ENCODE measurements around the gene RPL29. TPM values are rescaled to one million over a fixed set of nuclear protein-coding genes. Genes with fewer than 3 reads are reported as not detected.

RPL29 gene
- total RNA-seq, 1 donor from 2014 or later: 872 TPM

DNA sequence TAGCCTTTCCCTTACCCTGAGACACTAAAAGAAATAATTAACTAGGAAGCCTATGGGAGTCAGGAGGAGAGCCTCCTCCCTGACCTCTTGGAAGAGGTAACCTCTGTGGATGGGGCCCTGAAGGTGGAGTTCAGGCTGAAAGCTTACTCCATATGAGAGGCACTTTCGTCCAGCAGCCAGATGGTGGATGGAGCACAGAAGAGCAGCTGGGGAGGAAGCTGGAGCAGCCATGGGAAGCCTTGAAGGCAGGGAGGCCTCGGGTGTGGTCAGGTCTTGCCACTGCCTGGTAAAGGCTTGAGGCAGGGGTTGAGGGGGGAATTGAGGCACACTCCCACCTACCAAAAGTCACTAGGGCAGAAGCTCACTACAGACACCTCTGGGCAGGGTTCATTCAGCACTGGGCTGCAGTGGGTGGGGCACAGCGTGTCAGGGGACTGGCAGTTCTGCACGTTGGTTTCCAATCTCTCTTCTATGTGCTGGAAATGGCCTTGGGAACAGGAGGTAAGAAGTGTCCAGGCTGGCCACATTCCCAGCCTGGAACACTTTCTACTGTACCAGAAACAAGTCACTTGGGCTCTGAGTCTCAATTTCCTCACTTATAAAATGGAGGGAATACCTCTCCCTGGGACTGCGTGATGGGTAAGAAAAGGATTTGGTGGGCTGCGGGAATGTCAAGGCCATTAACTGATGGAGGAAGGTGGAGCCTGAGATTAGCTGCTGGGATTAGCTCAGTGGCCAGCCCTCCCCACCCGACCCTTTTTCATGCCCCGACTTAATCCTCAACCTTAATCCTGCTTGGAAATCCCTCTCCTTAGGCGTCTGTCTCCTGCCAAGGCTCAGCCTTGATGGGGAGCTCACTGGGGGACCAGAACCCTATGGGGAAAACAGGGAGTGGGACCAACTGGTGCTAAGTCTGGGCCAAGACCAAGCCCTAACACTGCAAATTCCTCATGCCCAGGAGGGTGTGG lies 33.8 kb downstream of the RPL29 start:
- H2AFZ ChIP-seq (ENCODE audit: low read depth, low read length): no peak overlapping the region
- no peak overlapping the region for H3K27ac ChIP-seq (ENCODE audit: low read depth, low read length)
- H4K20me1 ChIP-seq (ENCODE audit: insufficient read depth, low read length): peaks cover 66% of the 10 kb centered on the region
- peaks cover 3% of the 10 kb centered on the region for H3K9me3 Mint-ChIP-seq (ENCODE audit: unreplicated experiment)
- no peak overlapping the region for H3K4me3 ChIP-seq (ENCODE audit: insufficient read depth, low read depth, low read length)
- H3K27me3 Mint-ChIP-seq (ENCODE audit: low read depth, unreplicated experiment): peaks cover 8% of the 10 kb centered on the region
- H3K9me3 ChIP-seq (ENCODE audit: insufficient read depth, low read depth, low read length): no peaks in the 10 kb centered on the region
- H3K9ac ChIP-seq (ENCODE audit: low read length): no peak overlapping the region
- no peak for DNase-seq (ENCODE audit: low read depth)
- H3K4me1 ChIP-seq (ENCODE audit: insufficient read depth, low read length): peaks cover 9% of the 10 kb centered on the region
- no peaks in the 10 kb centered on the region for H3K27me3 ChIP-seq (ENCODE audit: insufficient read depth, low read length)
- H3K36me3 Mint-ChIP-seq (ENCODE audit: low read depth, unreplicated experiment): peaks cover 31% of the 10 kb centered on the region
- peaks cover 4% of the 10 kb centered on the region for H3K36me3 ChIP-seq (ENCODE audit: insufficient read depth, low read length)
- no peak overlapping the region for H3K4me3 Mint-ChIP-seq (ENCODE audit: unreplicated experiment)
- H3K27ac Mint-ChIP-seq (ENCODE audit: unreplicated experiment): no peak overlapping the region
- TF ChIP-seq, protein P1, sequence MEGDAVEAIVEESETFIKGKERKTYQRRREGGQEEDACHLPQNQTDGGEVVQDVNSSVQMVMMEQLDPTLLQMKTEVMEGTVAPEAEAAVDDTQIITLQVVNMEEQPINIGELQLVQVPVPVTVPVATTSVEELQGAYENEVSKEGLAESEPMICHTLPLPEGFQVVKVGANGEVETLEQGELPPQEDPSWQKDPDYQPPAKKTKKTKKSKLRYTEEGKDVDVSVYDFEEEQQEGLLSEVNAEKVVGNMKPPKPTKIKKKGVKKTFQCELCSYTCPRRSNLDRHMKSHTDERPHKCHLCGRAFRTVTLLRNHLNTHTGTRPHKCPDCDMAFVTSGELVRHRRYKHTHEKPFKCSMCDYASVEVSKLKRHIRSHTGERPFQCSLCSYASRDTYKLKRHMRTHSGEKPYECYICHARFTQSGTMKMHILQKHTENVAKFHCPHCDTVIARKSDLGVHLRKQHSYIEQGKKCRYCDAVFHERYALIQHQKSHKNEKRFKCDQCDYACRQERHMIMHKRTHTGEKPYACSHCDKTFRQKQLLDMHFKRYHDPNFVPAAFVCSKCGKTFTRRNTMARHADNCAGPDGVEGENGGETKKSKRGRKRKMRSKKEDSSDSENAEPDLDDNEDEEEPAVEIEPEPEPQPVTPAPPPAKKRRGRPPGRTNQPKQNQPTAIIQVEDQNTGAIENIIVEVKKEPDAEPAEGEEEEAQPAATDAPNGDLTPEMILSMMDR (IDR thresholded peaks at IDR 0.05; ENCODE audit: insufficient read depth, low read depth, low read length): no peak
- no peak for TF ChIP-seq EZH2 (IDR thresholded peaks at IDR 0.05; ENCODE audit: insufficient read depth, low read length)
- H3K79me2 ChIP-seq (ENCODE audit: insufficient read depth, low read length): peaks cover 38% of the 10 kb centered on the region
- H3K4me2 ChIP-seq (ENCODE audit: low read length): no peak overlapping the region
- FAIRE-seq: no peak
- H3K4me1 Mint-ChIP-seq (ENCODE audit: low read depth, unreplicated experiment): peaks cover 10% of the 10 kb centered on the region

DNA sequence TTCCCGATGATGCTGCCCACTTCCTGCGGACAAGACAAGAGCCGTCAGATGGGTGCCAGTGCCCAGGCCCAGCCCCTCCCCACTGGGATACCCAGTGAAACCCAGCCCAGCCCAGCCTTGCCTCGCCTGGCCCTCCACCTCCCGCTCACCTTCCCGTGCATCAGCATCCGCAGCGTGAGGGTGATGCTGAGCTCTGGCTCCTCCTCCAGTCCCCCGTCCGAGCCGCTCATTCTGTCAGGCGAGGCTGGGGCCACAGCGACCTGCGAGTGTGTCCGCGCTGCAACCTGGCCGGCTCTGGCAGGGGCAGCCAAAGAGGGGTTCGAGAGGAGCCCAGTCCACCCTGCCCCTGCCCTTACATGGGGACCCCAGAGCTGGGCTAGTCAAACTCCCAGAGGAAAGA lies 34.7 kb downstream of the RPL29 start:
- peaks cover 3% of the 10 kb centered on the region for H3K9me3 Mint-ChIP-seq (ENCODE audit: unreplicated experiment)
- H3K4me3 Mint-ChIP-seq (ENCODE audit: unreplicated experiment): no peak overlapping the region
- H3K79me2 ChIP-seq (ENCODE audit: insufficient read depth, low read length): peaks cover 30% of the 10 kb centered on the region
- H3K9me3 ChIP-seq (ENCODE audit: insufficient read depth, low read depth, low read length): no peaks in the 10 kb centered on the region
- FAIRE-seq (no peak), DNase-seq (ENCODE audit: low read depth) (no peak)
- peaks cover 68% of the 10 kb centered on the region for H4K20me1 ChIP-seq (ENCODE audit: insufficient read depth, low read length)
- no peak overlapping the region for H3K9ac ChIP-seq (ENCODE audit: low read length)
- TF ChIP-seq EZH2 (IDR thresholded peaks at IDR 0.05; ENCODE audit: insufficient read depth, low read length): no peak
- peaks cover 1% of the 10 kb centered on the region for H3K4me1 ChIP-seq (ENCODE audit: insufficient read depth, low read length)
- peaks cover 31% of the 10 kb centered on the region for H3K36me3 Mint-ChIP-seq (ENCODE audit: low read depth, unreplicated experiment)
- H3K27me3 ChIP-seq (ENCODE audit: insufficient read depth, low read length): no peaks in the 10 kb centered on the region
- H3K4me3 ChIP-seq (ENCODE audit: insufficient read depth, low read depth, low read length): no peak overlapping the region
- no peak overlapping the region for H2AFZ ChIP-seq (ENCODE audit: low read depth, low read length)
- peaks cover 10% of the 10 kb centered on the region for H3K4me1 Mint-ChIP-seq (ENCODE audit: low read depth, unreplicated experiment)
- no peak overlapping the region for H3K27ac Mint-ChIP-seq (ENCODE audit: unreplicated experiment)
- peaks cover 4% of the 10 kb centered on the region for H3K36me3 ChIP-seq (ENCODE audit: insufficient read depth, low read length)
- peaks cover 8% of the 10 kb centered on the region for H3K27me3 Mint-ChIP-seq (ENCODE audit: low read depth, unreplicated experiment)
- no peak overlapping the region for H3K4me2 ChIP-seq (ENCODE audit: low read length)
- H3K27ac ChIP-seq (ENCODE audit: low read depth, low read length): no peak overlapping the region

- H3K79me2 ChIP-seq (ENCODE audit: insufficient read depth, low read length): peaks cover 23% of the 10 kb centered on the region
- DNase-seq (ENCODE audit: low read depth): no peak
- no peak overlapping the region for H3K9ac ChIP-seq (ENCODE audit: low read length)
- no peaks in the 10 kb centered on the region for H3K9me3 ChIP-seq (ENCODE audit: insufficient read depth, low read depth, low read length)
- H3K4me1 Mint-ChIP-seq (ENCODE audit: low read depth, unreplicated experiment): peaks cover 5% of the 10 kb centered on the region
- H3K36me3 ChIP-seq (ENCODE audit: insufficient read depth, low read length): peaks cover 4% of the 10 kb centered on the region
- H3K4me3 Mint-ChIP-seq (ENCODE audit: unreplicated experiment): no peak overlapping the region
- H3K9me3 Mint-ChIP-seq (ENCODE audit: unreplicated experiment): peaks cover 3% of the 10 kb centered on the region
- H3K4me2 ChIP-seq (ENCODE audit: low read length): no peak overlapping the region
- H4K20me1 ChIP-seq (ENCODE audit: insufficient read depth, low read length): peaks cover 62% of the 10 kb centered on the region
- no peaks in the 10 kb centered on the region for H3K27me3 ChIP-seq (ENCODE audit: insufficient read depth, low read length)
- peaks cover 8% of the 10 kb centered on the region for H3K27me3 Mint-ChIP-seq (ENCODE audit: low read depth, unreplicated experiment)
- peaks cover 3% of the 10 kb centered on the region for H3K4me1 ChIP-seq (ENCODE audit: insufficient read depth, low read length)
- H3K36me3 Mint-ChIP-seq (ENCODE audit: low read depth, unreplicated experiment): peaks cover 31% of the 10 kb centered on the region
- H3K4me3 ChIP-seq (ENCODE audit: insufficient read depth, low read depth, low read length): no peak overlapping the region
- no peak overlapping the region for H3K27ac ChIP-seq (ENCODE audit: low read depth, low read length)
- no peak for FAIRE-seq
- no peak overlapping the region for H2AFZ ChIP-seq (ENCODE audit: low read depth, low read length)
- no peak for TF ChIP-seq EZH2 (IDR thresholded peaks at IDR 0.05; ENCODE audit: insufficient read depth, low read length)
- TF ChIP-seq, protein P1 (IDR thresholded peaks at IDR 0.05; ENCODE audit: insufficient read depth, low read depth, low read length): no peak
- no peak overlapping the region for H3K27ac Mint-ChIP-seq (ENCODE audit: unreplicated experiment)
Observed at GRCh38 chr3:51960386-51960785, 35.3 kb downstream of the RPL29 start.
